Neuronal stem cell (in vitro differentiated cells): ENCODE data around the gene DGKG.

ENCODE experiments used
- DNase-seq: peaks from one replicate; pipeline ENCODE4 v3.0.0-alpha.2; 2013; ENCODE audit warnings: low spot score
- H2AFZ ChIP-seq: one replicate; pipeline ENCODE4 v1.6.1; 2013; ENCODE audit warnings: mild to moderate bottlenecking, low read length, inconsistent platforms
- H2AK5ac ChIP-seq: 2 replicates; pipeline ENCODE4 v1.6.1; 2013; ENCODE audit warnings: low read depth, mild to moderate bottlenecking, inconsistent platforms, low read length, moderate library complexity, mixed read lengths
- H2BK120ac ChIP-seq: 2 replicates; pipeline ENCODE4 v1.6.1; 2013; ENCODE audit warnings: low read depth, mild to moderate bottlenecking, inconsistent platforms, low read length, moderate library complexity, mixed read lengths
- H2BK12ac ChIP-seq: one replicate; pipeline ENCODE4 v1.6.1; 2013; ENCODE audit warnings: low read length, inconsistent platforms
- H2BK15ac ChIP-seq: 2 replicates; pipeline ENCODE4 v1.6.1; 2013; ENCODE audit warnings: mild to moderate bottlenecking, low read length, inconsistent platforms, mixed read lengths
- H2BK5ac ChIP-seq: one replicate; pipeline ENCODE4 v1.6.1; 2013; ENCODE audit warnings: inconsistent platforms, mild to moderate bottlenecking, low read length, moderate library complexity
- H3K14ac ChIP-seq: one replicate; pipeline ENCODE4 v1.6.1; 2013; ENCODE audit warnings: low read length, inconsistent platforms
- H3K18ac ChIP-seq: 2 replicates; pipeline ENCODE4 v1.6.1; 2013; ENCODE audit warnings: low read length, inconsistent platforms
- H3K23ac ChIP-seq: 2 replicates; pipeline ENCODE4 v1.6.1; 2013; ENCODE audit warnings: low read depth, mild to moderate bottlenecking, mixed read lengths, low read length, inconsistent platforms; ENCODE audit not compliant: poor library complexity
- H3K27ac ChIP-seq: replicated peaks from 3 replicates; pipeline ENCODE4 v1.5.1; 2013; ENCODE audit warnings: low read length, inconsistent platforms
- H3K27me3 ChIP-seq, 3 experiments: 2 replicates each; pipeline ENCODE4 v1.6.1; 2013; ENCODE audit warnings: low read length in 3 of 3, mild to moderate bottlenecking in 2 of 3, inconsistent platforms in 1 of 3, low read depth in 1 of 3, mixed read lengths in 1 of 3, moderate library complexity in 1 of 3; ENCODE audit not compliant: control insufficient read depth in 3 of 3, insufficient read depth in 3 of 3
- H3K36me3 ChIP-seq, 2 donors: replicated peaks in 1 of 2; 2 replicates each; pipeline ENCODE4 v1.6.1; 2013; ENCODE audit warnings: low read length in 2 of 2; ENCODE audit not compliant: control insufficient read depth in 2 of 2, insufficient read depth in 2 of 2
- H3K4ac ChIP-seq: 2 replicates; pipeline ENCODE4 v1.6.1; 2013; ENCODE audit warnings: inconsistent platforms, mild to moderate bottlenecking, low read length, moderate library complexity
- H3K4me1 ChIP-seq, 2 donors: 1 replicate in 1 of 2; 2 replicates in 1 of 2; pipeline ENCODE4 v1.6.1; 2013; ENCODE audit warnings: low read length in 2 of 2, low read depth in 1 of 2; ENCODE audit not compliant: control insufficient read depth in 2 of 2, insufficient read depth in 1 of 2
- H3K4me2 ChIP-seq: one replicate; pipeline ENCODE4 v1.6.1; 2013; ENCODE audit warnings: mild to moderate bottlenecking, low read length, inconsistent platforms; ENCODE audit not compliant: insufficient read depth, poor library complexity, severe bottlenecking
- H3K4me3 ChIP-seq, 2 donors: 2 replicates each; pipeline ENCODE4 v1.5.1; 2013; ENCODE audit warnings: low read length in 2 of 2, mild to moderate bottlenecking in 2 of 2, inconsistent platforms in 1 of 2, moderate library complexity in 1 of 2
- H3K79me1 ChIP-seq: one replicate; pipeline ENCODE4 v1.6.1; 2013; ENCODE audit warnings: low read depth, mild to moderate bottlenecking, inconsistent platforms, low read length, moderate library complexity
- H3K9ac ChIP-seq: one replicate; pipeline ENCODE4 v1.6.1; 2013; ENCODE audit warnings: mild to moderate bottlenecking, low read depth, low read length, inconsistent platforms; ENCODE audit not compliant: poor library complexity
- H3K9me3 ChIP-seq, 2 donors: replicated peaks in 1 of 2; 2 replicates each; pipeline versions ENCODE3 to v1.6.1; 2013; ENCODE audit warnings: low read length in 2 of 2, mild to moderate bottlenecking in 2 of 2, inconsistent platforms in 1 of 2, low read depth in 1 of 2, mixed read lengths in 1 of 2, moderate library complexity in 1 of 2; ENCODE audit not compliant: control insufficient read depth in 2 of 2, insufficient read depth in 1 of 2
- H4K8ac ChIP-seq: one replicate; pipeline ENCODE4 v1.6.1; 2013; ENCODE audit warnings: low read depth, mild to moderate bottlenecking, inconsistent platforms, low read length, moderate library complexity
- H4K91ac ChIP-seq: one replicate; pipeline ENCODE4 v1.6.1; 2013; ENCODE audit warnings: low read length, low read depth, mild to moderate bottlenecking, inconsistent platforms; ENCODE audit not compliant: poor library complexity
- WGBS, 2 donors: extraction: QIAGEN DNeasy Blood & Tissue Kit; methylation state at CpG; one replicate each; pipeline ENCODE4 v1.1.7; 2013; ENCODE audit warnings: missing lambda C conversion rate in 2 of 2, mixed read lengths in 1 of 2; ENCODE audit not compliant: insufficient read length in 2 of 2, insufficient replicate concordance in 1 of 2; ENCODE audit errors: extremely low coverage in 2 of 2; 5-methylcytosine and 5-hydroxymethylcytosine counted together

DGKG gene

GRCh38 chr3:186401556-186401955 is 39.5 kb upstream of the DGKG start:
- H3K9ac ChIP-seq: no peak overlapping the region
- no peaks in the 10 kb centered on the region for H3K4me1 ChIP-seq
- no peak overlapping the region for H2BK15ac ChIP-seq
- H2BK5ac ChIP-seq: no peak overlapping the region
- WGBS, 2 donors: no CpG with 5 or more reads among the region's 6 CpGs
- H2AFZ ChIP-seq: no peak overlapping the region
- H3K36me3 ChIP-seq: no peaks in the 10 kb centered on the region
- no peaks in the 10 kb centered on the region for H3K27me3 ChIP-seq
- H2AK5ac ChIP-seq: no peak overlapping the region
- H3K79me1 ChIP-seq: no peaks in the 10 kb centered on the region
- H3K14ac ChIP-seq: no peak overlapping the region
- no peak overlapping the region for H4K91ac ChIP-seq
- no peak overlapping the region for H2BK120ac ChIP-seq
- no peak overlapping the region for H3K18ac ChIP-seq
- H3K4me2 ChIP-seq: no peak overlapping the region
- no peak overlapping the region for H3K4ac ChIP-seq
- H2BK12ac ChIP-seq: no peak overlapping the region
- H3K27ac ChIP-seq: no peak overlapping the region
- H3K4me3 ChIP-seq: no peak overlapping the region
- H3K23ac ChIP-seq: no peak overlapping the region
- no peak overlapping the region for H4K8ac ChIP-seq
- DNase-seq: no peak
- peaks cover 0 to 2% of the 10 kb centered on the region in 2 donors for H3K9me3 ChIP-seq

- Histone ChIP-seq H3K79me1 (no peaks in the 10 kb centered on the region), H3K9me3 (peaks cover 0 to 2% of the 10 kb centered on the region in 2 donors), H2AFZ (no peak overlapping the region), H2BK120ac (no peak overlapping the region), H2AK5ac (no peak overlapping the region), H2BK5ac (no peak overlapping the region), H3K4me3 (no peak overlapping the region), H3K9ac (no peak overlapping the region), H3K23ac (no peak overlapping the region), H3K27ac (no peak overlapping the region), H3K18ac (no peak overlapping the region), H3K27me3 (no peaks in the 10 kb centered on the region), H3K4ac (no peak overlapping the region), H3K14ac (no peak overlapping the region), H4K91ac (no peak overlapping the region), H2BK15ac (no peak overlapping the region), H3K36me3 (no peaks in the 10 kb centered on the region), H3K4me2 (no peak overlapping the region), H4K8ac (no peak overlapping the region), H3K4me1 (no peaks in the 10 kb centered on the region), H2BK12ac (no peak overlapping the region)
- no peak for DNase-seq
These were observed 38.6 kb upstream of the DGKG start for GRCh38 chr3:186400662-186401061.

GRCh38 chr3:186400026-186400425 is 38.0 kb upstream of the DGKG start:
- no peak for DNase-seq
- H2BK120ac ChIP-seq: no peak overlapping the region
- no peak overlapping the region for H3K4ac ChIP-seq
- WGBS, 2 donors: no CpG with 5 or more reads among the region's 1 CpG
- H3K23ac ChIP-seq: no peak overlapping the region
- H3K18ac ChIP-seq: no peak overlapping the region
- no peak overlapping the region for H3K9ac ChIP-seq
- no peaks in the 10 kb centered on the region for H3K4me1 ChIP-seq
- H2BK15ac ChIP-seq: no peak overlapping the region
- H2BK5ac ChIP-seq: no peak overlapping the region
- H3K9me3 ChIP-seq: peaks cover 0 to 2% of the 10 kb centered on the region in 2 donors
- H3K36me3 ChIP-seq: no peaks in the 10 kb centered on the region
- no peaks in the 10 kb centered on the region for H3K27me3 ChIP-seq
- H3K79me1 ChIP-seq: no peaks in the 10 kb centered on the region
- H3K27ac ChIP-seq: no peak overlapping the region
- H3K4me2 ChIP-seq: no peak overlapping the region
- no peak overlapping the region for H2AK5ac ChIP-seq
- H2AFZ ChIP-seq: no peak overlapping the region
- no peak overlapping the region for H4K8ac ChIP-seq
- no peak overlapping the region for H2BK12ac ChIP-seq
- H4K91ac ChIP-seq: no peak overlapping the region
- no peak overlapping the region for H3K4me3 ChIP-seq
- H3K14ac ChIP-seq: no peak overlapping the region

- H3K79me1 ChIP-seq: no peaks in the 10 kb centered on the region
These were observed 32.7 kb upstream of the DGKG start for GRCh38 chr3:186394566-186395217.

More at GRCh38 chr3:186394566-186395217, 32.7 kb upstream of the DGKG start:
- no peak overlapping the region for H3K27ac ChIP-seq
- no CpG with 5 or more reads among the region's 4 CpGs for WGBS, 2 donors
- H3K4me1 ChIP-seq: no peaks in the 10 kb centered on the region
- H3K14ac ChIP-seq: no peak overlapping the region
- no peak overlapping the region for H3K18ac ChIP-seq
- no peak overlapping the region for H2BK5ac ChIP-seq
- H3K4ac ChIP-seq: no peak overlapping the region
- H3K27me3 ChIP-seq: no peaks in the 10 kb centered on the region
- no peak for DNase-seq
- no peaks in the 10 kb centered on the region for H3K36me3 ChIP-seq
- no peak overlapping the region for H2BK15ac ChIP-seq
- H2AFZ ChIP-seq: no peak overlapping the region
- no peak overlapping the region for H3K9ac ChIP-seq
- peaks cover 0 to 2% of the 10 kb centered on the region in 2 donors for H3K9me3 ChIP-seq
- no peak overlapping the region for H3K23ac ChIP-seq
- no peak overlapping the region for H3K4me3 ChIP-seq
- no peak overlapping the region for H4K8ac ChIP-seq
- no peak overlapping the region for H2BK12ac ChIP-seq
- no peak overlapping the region for H2BK120ac ChIP-seq
- H3K4me2 ChIP-seq: no peak overlapping the region
- no peak overlapping the region for H2AK5ac ChIP-seq
- no peak overlapping the region for H4K91ac ChIP-seq
